GM23338 (cell line): ENCODE data around the gene NF1.

Experiments used
- CREB1 ChIP-seq: fragments of 250-450 bp; sonication (Bioruptor Pico); IDR thresholded peaks from 2 replicates; pipeline ENCODE4 v1.5.0; 2020; ENCODE audit warnings: low read depth, mild to moderate bottlenecking, moderate library complexity
- CTCF ChIP-seq, 2 experiments: fragments of 200-600 bp in 1 of 2; sonication (generic) in 1 of 2; conservative IDR thresholded peaks; 2 replicates each; pipeline versions ENCODE4 v1.5.1 to v1.6.1; 2016 to 2017; ENCODE audit warnings: antibody characterized with exemption in 2 of 2, low read depth in 2 of 2, mild to moderate bottlenecking in 2 of 2, moderate library complexity in 1 of 2
- ETS1 ChIP-seq: IDR thresholded peaks from 2 replicates; pipeline ENCODE4 v1.6.1; 2016; ENCODE audit warnings: antibody characterized with exemption
- EZH2 ChIP-seq: fragments of 200-600 bp; sonication (generic); IDR thresholded peaks from one replicate; pipeline ENCODE4 v1.8.0; 2017; ENCODE audit warnings: antibody characterized with exemption, mild to moderate bottlenecking, low read depth; ENCODE audit not compliant: unreplicated experiment
- EZH2phosphoT487 ChIP-seq: fragments of 200-600 bp; sonication (generic); IDR thresholded peaks from one replicate; pipeline ENCODE4 v1.8.1; 2018; ENCODE audit warnings: antibody characterized with exemption; ENCODE audit not compliant: unreplicated experiment
- JUNB ChIP-seq: IDR thresholded peaks from one replicate; pipeline ENCODE4 v1.6.1; 2016; ENCODE audit warnings: antibody characterized with exemption; ENCODE audit not compliant: unreplicated experiment
- NANOG ChIP-seq: IDR thresholded peaks from 2 replicates; pipeline ENCODE4 v1.6.1; 2016; ENCODE audit warnings: antibody characterized with exemption, borderline replicate concordance
- POLR2AphosphoS5 ChIP-seq: IDR thresholded peaks from 2 replicates; pipeline ENCODE4 v1.6.1; 2016; ENCODE audit warnings: antibody characterized with exemption, low read depth
- REST ChIP-seq: IDR thresholded peaks from one replicate; pipeline ENCODE4 v1.6.1; 2018; ENCODE audit warnings: antibody characterized with exemption; ENCODE audit not compliant: unreplicated experiment
- STAT1 ChIP-seq: IDR thresholded peaks from one replicate; pipeline ENCODE4 v1.6.1; 2016; ENCODE audit warnings: antibody characterized with exemption; ENCODE audit not compliant: unreplicated experiment
- ZNF114 ChIP-seq: fragments of 250-450 bp; sonication (Bioruptor Pico); IDR thresholded peaks from 2 replicates; pipeline ENCODE4 v1.5.0; 2020; ENCODE audit warnings: mild to moderate bottlenecking, moderate library complexity
- ZNF331 ChIP-seq: fragments of 250-450 bp; sonication (Bioruptor Pico); IDR thresholded peaks from 2 replicates; pipeline ENCODE4 v1.5.0; 2020; ENCODE audit warnings: low read depth, mild to moderate bottlenecking, moderate library complexity

DNA sequence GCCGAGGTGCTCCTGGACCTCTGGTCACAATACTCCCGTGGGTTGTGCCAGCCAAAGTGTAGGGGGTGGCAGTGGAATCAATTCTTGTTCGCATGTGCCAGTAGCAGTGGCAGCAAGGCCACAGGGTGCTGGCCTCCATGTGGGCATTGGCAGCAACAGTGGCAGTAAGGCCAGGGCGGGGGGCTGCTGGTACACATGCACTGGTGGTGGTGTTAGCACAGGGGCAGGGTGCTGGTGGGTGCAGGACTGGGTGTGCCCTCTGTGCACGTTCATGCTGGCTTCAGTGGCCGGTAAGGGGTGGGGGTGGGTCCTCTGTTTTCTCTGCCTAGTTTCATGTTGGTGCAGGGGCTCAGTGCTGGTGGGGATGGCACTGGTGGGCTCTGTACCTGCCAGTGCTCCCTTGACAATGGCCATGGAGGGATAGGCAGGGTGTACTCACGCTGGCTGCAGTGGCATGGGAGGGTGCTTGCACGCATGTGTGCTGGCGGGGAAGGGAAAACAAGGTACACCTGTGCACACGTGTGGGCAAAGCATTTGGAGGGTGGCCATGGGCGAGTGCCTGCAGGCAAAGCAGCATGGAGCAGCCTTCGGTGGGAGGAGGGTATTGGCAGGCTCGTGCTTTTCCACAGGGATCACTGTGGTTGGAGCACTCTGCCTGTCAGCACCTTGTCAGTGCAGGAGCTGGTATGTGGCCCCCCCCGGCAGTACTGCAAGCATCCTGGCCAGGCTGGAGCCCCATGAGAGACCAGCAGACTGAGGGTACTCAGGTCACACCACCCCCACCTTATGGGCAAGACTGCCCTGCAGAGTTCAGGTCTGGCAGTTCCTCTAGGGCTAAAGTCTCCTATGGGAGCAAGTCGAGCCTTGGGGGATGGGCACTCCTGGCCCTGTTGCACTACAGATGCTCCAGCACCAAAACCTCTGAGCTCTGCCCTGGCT, 35.8 kb downstream of the NF1 start:
- TF ChIP-seq CTCF (conservative IDR thresholded peaks at IDR 0.05; ENCODE audit: low read depth in 2 of 2) (no peak), POLR2AphosphoS5 (no peak), EZH2 (no peak), NANOG (no peak), REST (no peak), ETS1 (no peak), EZH2phosphoT487 (no peak), CREB1 (CRISPR knock-in tag) (no peak), ZNF331 (CRISPR knock-in tag) (no peak), JUNB (no peak), STAT1 (no peak), ZNF114 (CRISPR knock-in tag) (no peak)
